ENCODE data around the gene SERTM1.

SERTM1 gene

DNA sequence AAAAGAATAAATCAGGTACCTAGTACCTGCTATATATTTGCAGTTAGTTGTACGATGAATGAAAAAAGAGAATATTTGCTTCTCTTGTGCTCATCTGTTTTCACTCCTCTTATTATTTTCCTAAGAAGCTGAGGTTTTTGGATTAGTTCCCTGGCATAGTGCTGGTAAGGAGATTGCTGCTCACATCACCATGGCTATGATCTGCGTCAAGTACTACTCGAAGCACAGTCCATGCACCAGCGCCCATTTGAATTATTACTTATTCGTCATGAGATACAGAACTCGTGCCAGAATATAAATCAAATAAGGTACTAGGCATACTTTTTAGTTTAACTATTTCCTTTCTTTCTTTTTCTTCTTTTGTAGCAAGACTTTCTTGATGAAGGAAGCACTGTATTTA, 7.1 kb downstream of the SERTM1 start:
- TF ChIP-seq, protein P1, sequence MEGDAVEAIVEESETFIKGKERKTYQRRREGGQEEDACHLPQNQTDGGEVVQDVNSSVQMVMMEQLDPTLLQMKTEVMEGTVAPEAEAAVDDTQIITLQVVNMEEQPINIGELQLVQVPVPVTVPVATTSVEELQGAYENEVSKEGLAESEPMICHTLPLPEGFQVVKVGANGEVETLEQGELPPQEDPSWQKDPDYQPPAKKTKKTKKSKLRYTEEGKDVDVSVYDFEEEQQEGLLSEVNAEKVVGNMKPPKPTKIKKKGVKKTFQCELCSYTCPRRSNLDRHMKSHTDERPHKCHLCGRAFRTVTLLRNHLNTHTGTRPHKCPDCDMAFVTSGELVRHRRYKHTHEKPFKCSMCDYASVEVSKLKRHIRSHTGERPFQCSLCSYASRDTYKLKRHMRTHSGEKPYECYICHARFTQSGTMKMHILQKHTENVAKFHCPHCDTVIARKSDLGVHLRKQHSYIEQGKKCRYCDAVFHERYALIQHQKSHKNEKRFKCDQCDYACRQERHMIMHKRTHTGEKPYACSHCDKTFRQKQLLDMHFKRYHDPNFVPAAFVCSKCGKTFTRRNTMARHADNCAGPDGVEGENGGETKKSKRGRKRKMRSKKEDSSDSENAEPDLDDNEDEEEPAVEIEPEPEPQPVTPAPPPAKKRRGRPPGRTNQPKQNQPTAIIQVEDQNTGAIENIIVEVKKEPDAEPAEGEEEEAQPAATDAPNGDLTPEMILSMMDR (conservative IDR thresholded peaks at IDR 0.05; ENCODE audit: low read depth), result no peak
- POLR2A ChIA-PET (ENCODE audit: low non-redundant PET), result no interaction called here
- CTCF ChIA-PET, result no interaction called here
- no peak overlapping the region for H3K27ac ChIP-seq
- DNase-seq (ENCODE audit: low spot score), result no peak

DNA sequence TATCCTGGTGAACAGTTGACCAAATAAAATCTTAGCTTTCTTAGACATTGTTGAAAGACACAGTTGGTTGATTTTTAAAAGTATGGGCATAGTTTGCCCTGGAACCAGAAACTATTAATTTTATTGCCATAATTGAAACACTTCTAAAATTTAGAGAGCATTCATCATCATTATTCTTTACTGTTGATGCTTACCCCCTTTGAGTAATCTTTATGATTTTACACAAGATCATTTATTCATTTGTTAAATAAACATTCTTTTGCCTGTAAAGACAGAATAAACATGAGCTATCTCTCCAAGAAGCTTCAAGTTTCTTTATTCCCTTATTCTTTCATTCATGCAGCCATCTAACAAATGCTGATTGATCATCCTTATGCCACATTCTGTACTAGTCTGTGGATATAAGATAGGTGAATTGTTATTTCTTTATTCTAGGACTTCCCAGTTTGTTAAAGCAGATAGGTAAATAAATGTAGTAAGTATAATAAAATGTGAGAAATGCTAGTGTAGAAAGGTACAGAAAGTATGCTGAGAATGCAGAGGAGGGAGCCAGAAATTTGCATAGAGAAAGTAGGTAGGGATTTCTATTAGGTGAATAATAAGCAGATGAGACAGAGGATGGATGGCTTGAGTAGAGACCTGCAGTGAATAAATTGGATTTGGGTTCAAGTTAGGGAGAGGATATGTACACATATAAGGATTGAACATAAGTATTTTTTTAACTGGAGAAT, 8.2 kb downstream of the SERTM1 start:
- POLR2A ChIA-PET (ENCODE audit: low non-redundant PET), result no interaction called here
- TF ChIP-seq, protein P1 (conservative IDR thresholded peaks at IDR 0.05; ENCODE audit: low read depth), result no peak

DNA sequence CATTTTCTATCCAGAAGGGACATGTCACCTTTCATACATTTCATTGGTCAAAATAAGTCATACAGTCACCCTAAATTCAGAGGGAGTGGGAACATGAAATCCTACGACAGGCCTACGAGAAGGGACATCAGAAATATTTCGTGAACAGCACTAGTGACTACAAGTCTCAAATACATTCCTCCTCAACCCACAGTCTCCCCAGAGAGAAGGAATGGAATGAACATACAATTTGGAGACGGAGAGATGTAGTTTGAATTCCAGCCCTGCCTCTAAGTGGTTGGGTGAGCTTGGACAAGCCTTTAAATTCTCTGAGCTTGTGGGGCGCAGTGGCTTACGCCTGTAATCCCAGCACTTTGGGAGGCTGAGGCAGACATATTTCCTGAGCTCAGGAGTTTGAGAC, 9.9 kb downstream of the SERTM1 start:
- ChIA-PET CTCF (no interaction called here), POLR2A (ENCODE audit: low non-redundant PET) (no interaction called here)
- H3K27ac ChIP-seq, result no peak overlapping the region
- no peak for DNase-seq (ENCODE audit: low spot score)
- TF ChIP-seq, protein P1 (conservative IDR thresholded peaks at IDR 0.05; ENCODE audit: low read depth), result no peak

More for the DNA sequence above, 8.2 kb downstream of the SERTM1 start:
- DNase-seq (ENCODE audit: low spot score), result no peak
- no peak overlapping the region for H3K27ac ChIP-seq
- CTCF ChIA-PET, result no interaction called here

DNA sequence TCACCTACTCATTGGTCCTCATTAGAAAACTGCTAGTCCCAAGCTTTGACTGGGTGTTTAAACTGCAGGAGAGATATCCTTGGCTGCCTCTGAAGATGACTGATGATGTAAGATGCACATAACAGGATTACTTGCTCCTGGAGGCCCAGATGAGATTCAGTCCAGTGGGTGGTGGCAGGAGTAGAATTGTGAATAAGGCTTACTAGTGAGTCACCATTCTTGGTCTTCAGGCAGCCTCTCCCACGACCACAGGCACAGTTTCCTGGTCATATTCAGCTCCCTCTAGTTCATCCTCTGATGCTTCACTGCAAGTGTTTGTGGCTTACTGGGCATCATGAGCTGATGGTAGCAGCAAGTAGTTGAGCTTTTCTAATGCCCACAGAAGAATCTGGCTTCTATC, 12.1 kb downstream of the SERTM1 start:
- no peak overlapping the region for H3K27ac ChIP-seq
- CTCF ChIA-PET, result interaction anchor here (0.6 kb wide), 1 partner anchor 1234 kb away, joined by 4 read pairs; no protein-coding TSS in a partner anchor
- no peak for DNase-seq (ENCODE audit: low spot score)
- POLR2A ChIA-PET (ENCODE audit: low non-redundant PET), result no interaction called here
- TF ChIP-seq, protein P1 (conservative IDR thresholded peaks at IDR 0.05; ENCODE audit: low read depth), result no peak

DNA sequence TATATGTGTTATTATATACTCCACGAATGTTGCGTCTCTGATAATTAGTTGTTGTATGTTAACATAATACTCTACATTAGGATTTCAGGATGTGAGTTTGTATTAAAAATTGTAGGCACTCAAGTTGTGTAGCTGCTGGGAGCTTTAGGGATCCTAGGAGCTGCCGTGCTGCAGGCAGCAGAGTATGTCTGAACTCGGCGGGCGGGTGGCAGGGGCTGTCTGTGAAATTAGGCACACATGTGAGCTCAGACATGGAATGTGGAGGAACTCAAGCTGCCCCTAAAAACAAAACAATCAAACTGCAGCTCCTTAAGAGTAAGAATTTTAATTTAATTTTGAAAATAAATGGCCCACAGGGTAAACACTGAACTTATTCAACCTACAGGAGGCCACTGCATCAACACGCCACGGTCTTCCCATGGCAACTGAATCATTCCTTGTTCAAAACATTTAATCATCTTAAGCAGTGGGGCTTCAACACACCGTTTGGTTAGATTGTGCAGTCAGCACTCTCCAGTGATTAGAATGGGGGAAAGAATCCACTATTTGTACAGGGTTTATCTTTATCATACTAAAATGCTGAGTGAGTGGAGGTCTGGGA, 22.7 kb downstream of the SERTM1 start:
- TF ChIP-seq, protein P1 (conservative IDR thresholded peaks at IDR 0.05; ENCODE audit: low read depth), result no peak
- CTCF ChIA-PET, result no interaction called here
- H3K27ac ChIP-seq, result no peak overlapping the region
- POLR2A ChIA-PET (ENCODE audit: low non-redundant PET), result no interaction called here
- no peak for DNase-seq (ENCODE audit: low spot score)

DNA sequence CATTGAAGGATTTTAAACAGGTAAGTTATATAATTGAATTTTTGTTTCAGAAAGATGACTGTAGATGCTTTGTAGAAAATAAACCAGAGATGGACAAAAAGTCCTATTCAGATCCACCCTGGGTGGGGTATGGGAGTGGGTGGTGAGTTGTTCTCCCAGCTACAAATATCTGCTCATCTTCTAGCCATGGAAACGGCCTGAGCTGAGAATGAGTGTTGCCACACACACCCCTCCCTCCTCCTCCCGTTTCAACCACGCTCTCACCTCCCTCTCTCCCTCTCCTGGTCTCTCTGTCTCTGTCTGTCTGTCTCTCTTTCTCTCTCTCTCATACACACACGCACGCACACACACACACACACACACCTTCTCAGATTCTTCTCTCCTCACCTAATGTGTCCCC, 26.4 kb downstream of the SERTM1 start:
- ChIA-PET CTCF (no interaction called here), POLR2A (ENCODE audit: low non-redundant PET) (no interaction called here)
- TF ChIP-seq, protein P1 (conservative IDR thresholded peaks at IDR 0.05; ENCODE audit: low read depth), result no peak
- no peak overlapping the region for H3K27ac ChIP-seq
- no peak for DNase-seq (ENCODE audit: low spot score)

Data from RWPE1 (cell line).